ENCODE data around the gene IL16.
"Not testable (repeated sequence)": the region's sequence is repeated elsewhere in the genome, so short reads cannot be mapped to it uniquely, and the experiment has no call there.

Gene IL16

GRCh38 chr15:81156324-81156723 lies 40.4 kb upstream of the IL16 start:
- no peaks in the 10 kb centered on the region for H3K36me3 ChIP-seq
- H3K4me3 ChIP-seq (ENCODE audit: low read depth, low read length) = no peak overlapping the region; the same call in 1 of the 2 replicates
- no peaks in the 10 kb centered on the region for H3K27me3 ChIP-seq (ENCODE audit: insufficient read depth, low read depth, severe bottlenecking)
- TF ChIP-seq CTCF (IDR thresholded peaks at IDR 0.05; ENCODE audit: low read depth, low read length) = no peak
- no peak overlapping the region for H3K27ac ChIP-seq
- H3K9me3 ChIP-seq (ENCODE audit: severe bottlenecking) = no peaks in the 10 kb centered on the region
- DNase-seq = no peak

GRCh38 chr15:81157195-81157938 lies 39.3 kb upstream of the IL16 start:
- H3K27me3 ChIP-seq (ENCODE audit: insufficient read depth, low read depth, severe bottlenecking) = no peaks in the 10 kb centered on the region
- no peak for DNase-seq
- H3K27ac ChIP-seq = no peak overlapping the region
- no peak overlapping the region for H3K4me3 ChIP-seq (ENCODE audit: low read depth, low read length)
- no peaks in the 10 kb centered on the region for H3K36me3 ChIP-seq
- TF ChIP-seq CTCF (IDR thresholded peaks at IDR 0.05; ENCODE audit: low read depth, low read length) = no peak
- H3K9me3 ChIP-seq (ENCODE audit: severe bottlenecking) = no peaks in the 10 kb centered on the region

DNA sequence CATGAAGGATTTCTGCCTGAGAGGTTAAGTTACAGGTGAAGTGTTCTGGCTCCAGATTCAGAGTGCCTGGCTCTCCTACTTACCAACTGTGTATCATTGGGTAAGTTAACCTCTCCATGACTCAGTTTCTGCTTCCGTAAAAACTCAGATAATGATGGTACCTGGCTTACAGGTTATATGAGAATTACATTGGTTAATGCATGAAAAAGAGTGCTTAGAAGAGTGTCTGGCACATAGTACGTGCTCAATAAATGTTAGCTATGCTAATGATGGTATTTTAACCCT lies 38.8 kb upstream of the IL16 start:
- Histone ChIP-seq H3K4me3 (ENCODE audit: low read depth, low read length) (no peak overlapping the region), H3K27me3 (ENCODE audit: insufficient read depth, low read depth, severe bottlenecking) (no peaks in the 10 kb centered on the region), H3K36me3 (no peaks in the 10 kb centered on the region), H3K27ac (no peak overlapping the region), H3K9me3 (ENCODE audit: severe bottlenecking) (no peaks in the 10 kb centered on the region)
- TF ChIP-seq CTCF (IDR thresholded peaks at IDR 0.05; ENCODE audit: low read depth, low read length) = no peak
- no peak for DNase-seq

- H3K27me3 ChIP-seq (ENCODE audit: insufficient read depth, low read depth, severe bottlenecking); H3K9me3 ChIP-seq (ENCODE audit: severe bottlenecking); H3K36me3 ChIP-seq; H3K27ac ChIP-seq; DNase-seq; H3K4me3 ChIP-seq (ENCODE audit: low read depth, low read length): not testable (repeated sequence)
Measured at GRCh38 chr15:81158561-81158960, 38.1 kb upstream of the IL16 start.

GRCh38 chr15:81160312-81161159 lies 36.1 kb upstream of the IL16 start:
- no peak for TF ChIP-seq CTCF (IDR thresholded peaks at IDR 0.05; ENCODE audit: low read depth, low read length)
- no peak overlapping the region for H3K27ac ChIP-seq
- no peak for DNase-seq

GRCh38 chr15:81161160-81161673 lies 35.5 kb upstream of the IL16 start:
- TF ChIP-seq CTCF (IDR thresholded peaks at IDR 0.05; ENCODE audit: low read depth, low read length) = no peak
- DNase-seq = no peak
- Histone ChIP-seq H3K9me3 (ENCODE audit: severe bottlenecking) (no peaks in the 10 kb centered on the region), H3K4me3 (ENCODE audit: low read depth, low read length) (no peak overlapping the region), H3K36me3 (no peaks in the 10 kb centered on the region), H3K27me3 (ENCODE audit: insufficient read depth, low read depth, severe bottlenecking) (no peaks in the 10 kb centered on the region), H3K27ac (no peak overlapping the region)

More at GRCh38 chr15:81160312-81161159, 36.1 kb upstream of the IL16 start:
- H3K36me3 ChIP-seq = no peaks in the 10 kb centered on the region
- no peaks in the 10 kb centered on the region for H3K9me3 ChIP-seq (ENCODE audit: severe bottlenecking)
- no peak overlapping the region for H3K4me3 ChIP-seq (ENCODE audit: low read depth, low read length)
- H3K27me3 ChIP-seq (ENCODE audit: insufficient read depth, low read depth, severe bottlenecking) = no peaks in the 10 kb centered on the region

Data from WERI-Rb-1 (cell line).